Spleen (tissue), 11 donors: ENCODE measurements around the gene HSCB. TPM values are rescaled to one million over a fixed set of nuclear protein-coding genes. Genes with fewer than 3 reads are reported as not detected.

Experiments used
- DNase-seq: peaks from one replicate; pipeline ENCODE4 v3.0.0-alpha.2; 2020
- H3K27ac ChIP-seq, 8 donors: fragments of 200-600 bp; sonication (generic) in 7 of 8; 1 replicate in 4 of 8; 2 replicates in 4 of 8; pipeline versions ENCODE4 v1.5.0 to v1.8.0; 2016 to 2021; ENCODE audit warnings: inconsistent platforms in 4 of 8, mild to moderate bottlenecking in 4 of 8, moderate library complexity in 1 of 8
- H3K27me3 ChIP-seq, 7 donors: fragments of 200-600 bp; sonication (generic) in 6 of 7; replicated peaks in 1 of 7; 1 replicate in 4 of 7; 2 replicates in 3 of 7; pipeline versions ENCODE4 v1.5.0 to v1.8.0; 2016 to 2021; ENCODE audit warnings: inconsistent platforms in 3 of 7, mild to moderate bottlenecking in 1 of 7
- H3K36me3 ChIP-seq, 6 donors: fragments of 200-600 bp; sonication (generic) in 5 of 6; 1 replicate in 4 of 6; 2 replicates in 2 of 6; pipeline versions ENCODE4 v1.5.0 to v1.8.0; 2016 to 2021; ENCODE audit warnings: inconsistent platforms in 2 of 6
- H3K4me1 ChIP-seq, 6 donors: fragments of 200-600 bp; sonication (generic) in 5 of 6; 1 replicate in 3 of 6; 2 replicates in 3 of 6; pipeline versions ENCODE4 v1.5.0 to v1.8.0; 2016 to 2021; ENCODE audit warnings: inconsistent platforms in 3 of 6
- H3K4me3 ChIP-seq, 8 donors: fragments of 200-600 bp; sonication (generic) in 7 of 8; 1 replicate in 4 of 8; 2 replicates in 4 of 8; pipeline versions ENCODE4 v1.5.0 to v1.8.0; 2016 to 2021; ENCODE audit warnings: inconsistent platforms in 4 of 8, mild to moderate bottlenecking in 4 of 8, moderate library complexity in 2 of 8
- H3K9me3 ChIP-seq, 8 donors: fragments of 200-600 bp; sonication (generic) in 7 of 8; 1 replicate in 4 of 8; 2 replicates in 4 of 8; pipeline versions ENCODE4 v1.5.0 to v1.8.0; 2016 to 2021; ENCODE audit warnings: inconsistent platforms in 4 of 8
- CTCF ChIP-seq, 11 experiments: fragments of 200-600 bp in 7 of 11; fragments of 450-650 bp in 4 of 11; sonication (generic) in 4 of 11; IDR thresholded peaks in 8 of 11; conservative IDR thresholded peaks in 3 of 11; 1 replicate in 7 of 11; 2 replicates in 4 of 11; pipeline versions ENCODE4 v1.4.0 to v1.8.0; 2016 to 2021; ENCODE audit warnings: antibody characterized with exemption in 11 of 11, inconsistent platforms in 4 of 11, mild to moderate bottlenecking in 1 of 11
- POLR2A ChIP-seq, 3 donors: fragments of 450-650 bp; IDR thresholded peaks; one replicate each; pipeline ENCODE4 v1.5.1; 2017; ENCODE audit warnings: antibody characterized with exemption in 3 of 3, mild to moderate bottlenecking in 1 of 3
- POLR2AphosphoS5 ChIP-seq, 3 donors: sonication (generic); formaldehyde crosslinking; IDR thresholded peaks; one replicate each; pipeline ENCODE4 v1.5.1; 2017; ENCODE audit warnings: antibody characterized with exemption in 3 of 3
- WGBS, 5 donors: extraction: QIAGEN DNeasy Blood & Tissue Kit in 3 of 5; methylation state at CpG; one replicate each; pipeline versions ENCODE4 v1.1.5 to v1.1.7; 2013 to 2018; 5-methylcytosine and 5-hydroxymethylcytosine counted together
- intact Hi-C: fragments of 100-400 bp; cut with DNase I; formaldehyde crosslinking; loops from one replicate; pipeline ENCODE4 v1.15.0; 2023; ENCODE audit warnings: low total_unique reads
- polyA plus RNA-seq, 3 donors: library from polyadenylated mRNA; stranded (reverse); fragments of 200-250 nt; gene quantifications; one replicate each; pipeline ENCODE4 v1.2.1, GENCODE V29; 2013
- total RNA-seq, 7 donors: library from RNA; depleted of rRNA in 3 of 7; stranded (reverse); fragments of >200 nt in 3 of 7; fragmentation: NEBNext Ultra II Directional in 4 of 7; extraction: Animal tissue kit (Norgen Biotek cat#: 25700) in 4 of 7; gene quantifications; one replicate each; pipeline versions ENCODE4 v1.1.0 to v1.2.1, GENCODE V29; 2016 to 2021
- donor health status: healthy with polysubstance abuse.
- donor health status: DM: no; HTN: no; CAD: no; lungs with moderate emphysema.
- donor health status: DM: no; HTN: no; CAD: no.
- donor health status: Bipolar disorder and iron deficiency.
- donor health status: healthy.
- donor health status: DM: no; HTN: no; CAD: no.
- donor health status: DM: yes; HTN: yes; CAD: no.

Gene HSCB
- total and polyA plus RNA-seq, 10 donors = 13.5 to 26.6 (median 19.0) TPM

GRCh38 chr22:28711820-28712777, 29.7 kb upstream of the HSCB start:
- no peak for TF ChIP-seq CTCF (IDR thresholded peaks at IDR 0.05 in 8 of 11, conservative IDR thresholded peaks at IDR 0.05 in 3 of 11)
- TF ChIP-seq POLR2A (IDR thresholded peaks at IDR 0.05) = no peak
- no peak for TF ChIP-seq POLR2AphosphoS5 (IDR thresholded peaks at IDR 0.05)
- Histone ChIP-seq H3K4me1 (peaks cover 0 to 7% (median 2%) of the 10 kb centered on the region in 6 donors), H3K27me3 (no peaks in the 10 kb centered on the region), H3K27ac (peak overlapping the region in 5 of 8 donors; percentile 1 to 19 (median 6)), H3K36me3 (peaks cover 0 to 36% (median 4%) of the 10 kb centered on the region in 6 donors), H3K9me3 (no peaks in the 10 kb centered on the region), H3K4me3 (no peak overlapping the region)
- intact Hi-C loops = no loop called here
- DNase-seq = no peak
- WGBS, 5 donors = 71 to 83% (median 82%) methylated on average over 6 of the region's 6 CpGs

GRCh38 chr22:28714043-28714628, 27.7 kb upstream of the HSCB start:
- H3K4me3 ChIP-seq = no peak overlapping the region
- WGBS, 5 donors = 77 to 83% (median 80%) methylated on average over 2 of the region's 2 CpGs

GRCh38 chr22:28715611-28716010, 26.2 kb upstream of the HSCB start:
- intact Hi-C loops = no loop called here
- no peaks in the 10 kb centered on the region for H3K9me3 ChIP-seq
- DNase-seq = no peak
- H3K4me1 ChIP-seq = no peaks in the 10 kb centered on the region
- H3K4me3 ChIP-seq = no peak overlapping the region
- H3K27me3 ChIP-seq = no peaks in the 10 kb centered on the region
- no peak for TF ChIP-seq POLR2A (IDR thresholded peaks at IDR 0.05)
- no peak for TF ChIP-seq POLR2AphosphoS5 (IDR thresholded peaks at IDR 0.05)
- no peak for TF ChIP-seq CTCF (IDR thresholded peaks at IDR 0.05 in 8 of 11, conservative IDR thresholded peaks at IDR 0.05 in 3 of 11)
- no peak overlapping the region for H3K27ac ChIP-seq
- WGBS, 5 donors = 93 to 99% (median 98%) methylated on average over 7 of the region's 7 CpGs
- H3K36me3 ChIP-seq = peaks cover 0 to 25% (median 1%) of the 10 kb centered on the region in 6 donors

More at GRCh38 chr22:28714043-28714628, 27.7 kb upstream of the HSCB start:
- no peaks in the 10 kb centered on the region for H3K9me3 ChIP-seq
- H3K27me3 ChIP-seq = no peaks in the 10 kb centered on the region
- peaks cover 0 to 3% (median 0%) of the 10 kb centered on the region in 6 donors for H3K4me1 ChIP-seq
- DNase-seq = no peak
- H3K27ac ChIP-seq = no peak overlapping the region
- H3K36me3 ChIP-seq = peaks cover 0 to 35% (median 3%) of the 10 kb centered on the region in 6 donors
- intact Hi-C loops = no loop called here
- TF ChIP-seq POLR2AphosphoS5 (IDR thresholded peaks at IDR 0.05) = no peak
- TF ChIP-seq POLR2A (IDR thresholded peaks at IDR 0.05) = no peak
- TF ChIP-seq CTCF (IDR thresholded peaks at IDR 0.05 in 8 of 11, conservative IDR thresholded peaks at IDR 0.05 in 3 of 11) = no peak

- H3K27me3 ChIP-seq = no peaks in the 10 kb centered on the region
- H3K36me3 ChIP-seq = peaks cover 0 to 30% (median 3%) of the 10 kb centered on the region in 6 donors
- no peak for DNase-seq
- WGBS, 5 donors = 72 to 92% (median 85%) methylated on average over 3 of the region's 3 CpGs
- intact Hi-C loops = no loop called here
- no peak overlapping the region for H3K27ac ChIP-seq
- H3K9me3 ChIP-seq = no peaks in the 10 kb centered on the region
- no peak overlapping the region for H3K4me3 ChIP-seq
- TF ChIP-seq POLR2AphosphoS5 (IDR thresholded peaks at IDR 0.05) = no peak
- TF ChIP-seq POLR2A (IDR thresholded peaks at IDR 0.05) = no peak
- no peak for TF ChIP-seq CTCF (IDR thresholded peaks at IDR 0.05 in 8 of 11, conservative IDR thresholded peaks at IDR 0.05 in 3 of 11)
- H3K4me1 ChIP-seq = no peaks in the 10 kb centered on the region
Measured at GRCh38 chr22:28716686-28717085, 25.2 kb upstream of the HSCB start.
